GM23338 (cell line): ENCODE data around the gene SSH2. TPM values are rescaled to one million over a fixed set of nuclear protein-coding genes. Genes with fewer than 3 reads are reported as not detected.

ENCODE experiments used
- ATAC-seq: fragments of 200-7000 bp; cut with Tn5 transposase; 3 replicates; pipeline ENCODE4 v1.9.1; 2020
- DNase-seq: peaks from one replicate; pipeline ENCODE4 v3.0.0-alpha.2; 2015; ENCODE audit warnings: low spot score
- H2AFZ ChIP-seq: fragments of 200-600 bp; sonication (generic); 2 replicates; pipeline ENCODE4 v1.8.0; 2016; ENCODE audit warnings: antibody characterized with exemption, mild to moderate bottlenecking, moderate library complexity
- H3F3A ChIP-seq: fragments of 200-600 bp; sonication (generic); replicated peaks from 2 replicates; pipeline ENCODE4 v1.8.0; 2017; ENCODE audit warnings: antibody characterized with exemption, mixed run types, low read depth
- H3K27ac ChIP-seq: fragments of 200-600 bp; sonication (generic); 2 replicates; pipeline ENCODE4 v1.6.1; 2016; ENCODE audit warnings: low read depth
- H3K27me3 ChIP-seq: fragments of 200-600 bp; sonication (generic); 2 replicates; pipeline ENCODE4 v1.8.0; 2016; ENCODE audit warnings: mild to moderate bottlenecking, mixed run types, moderate library complexity; ENCODE audit not compliant: insufficient read depth
- H3K36me3 ChIP-seq: fragments of 200-600 bp; sonication (generic); 2 replicates; pipeline ENCODE4 v1.8.0; 2016; ENCODE audit warnings: mild to moderate bottlenecking; ENCODE audit not compliant: insufficient read depth
- H3K4me1 ChIP-seq: fragments of 200-600 bp; sonication (generic); 2 replicates; pipeline ENCODE4 v1.8.0; 2016; ENCODE audit warnings: mild to moderate bottlenecking, moderate library complexity; ENCODE audit not compliant: insufficient read depth
- H3K4me2 ChIP-seq: fragments of 200-600 bp; sonication (generic); 2 replicates; pipeline ENCODE4 v1.7.1; 2017; ENCODE audit warnings: mixed run types
- H3K4me3 ChIP-seq: fragments of 200-600 bp; sonication (generic); 2 replicates; pipeline ENCODE4 v1.6.1; 2016; ENCODE audit warnings: mixed run types
- H3K79me2 ChIP-seq: fragments of 200-600 bp; sonication (generic); replicated peaks from 2 replicates; pipeline ENCODE4 v1.8.0; 2017; ENCODE audit warnings: mild to moderate bottlenecking; ENCODE audit not compliant: insufficient read depth
- H3K9me2 ChIP-seq: fragments of 200-600 bp; sonication (generic); 2 replicates; pipeline ENCODE4 v1.8.0; 2017; ENCODE audit not compliant: insufficient read depth
- H4K20me1 ChIP-seq: fragments of 200-600 bp; sonication (generic); replicated peaks from 2 replicates; pipeline ENCODE4 v1.8.0; 2017; ENCODE audit warnings: mild to moderate bottlenecking; ENCODE audit not compliant: insufficient read depth
- H3K27ac Mint-ChIP-seq: 2 replicates; pipeline ENCODE4 v1.8.0; 2020; ENCODE audit warnings: inconsistent platforms, mild to moderate bottlenecking, moderate library complexity, mixed read lengths
- H3K27me3 Mint-ChIP-seq: 3 replicates; pipeline ENCODE4 v1.8.0; 2022; ENCODE audit warnings: low read depth, mild to moderate bottlenecking, moderate library complexity, mixed read lengths, inconsistent platforms; ENCODE audit not compliant: insufficient read depth, poor library complexity
- H3K36me3 Mint-ChIP-seq: 3 replicates; pipeline ENCODE4 v1.8.0; 2021; ENCODE audit warnings: low read depth, mild to moderate bottlenecking, inconsistent platforms, moderate library complexity, mixed read lengths
- H3K4me1 Mint-ChIP-seq: 3 replicates; pipeline ENCODE4 v1.8.0; 2020; ENCODE audit warnings: mild to moderate bottlenecking, inconsistent platforms, mixed read lengths
- H3K4me3 Mint-ChIP-seq: 3 replicates; pipeline ENCODE4 v1.8.0; 2021; ENCODE audit warnings: moderate library complexity, mild to moderate bottlenecking, inconsistent platforms, mixed read lengths
- H3K9me3 Mint-ChIP-seq: 3 replicates; pipeline ENCODE4 v1.8.0; 2020; ENCODE audit warnings: moderate library complexity, mild to moderate bottlenecking, inconsistent platforms, mixed read lengths
- CREB1 ChIP-seq: fragments of 250-450 bp; sonication (Bioruptor Pico); IDR thresholded peaks from 2 replicates; pipeline ENCODE4 v1.5.0; 2020; ENCODE audit warnings: low read depth, mild to moderate bottlenecking, moderate library complexity
- CTCF ChIP-seq, 2 experiments: fragments of 200-600 bp in 1 of 2; sonication (generic) in 1 of 2; conservative IDR thresholded peaks; 2 replicates each; pipeline versions ENCODE4 v1.5.1 to v1.6.1; 2016 to 2017; ENCODE audit warnings: antibody characterized with exemption in 2 of 2, low read depth in 2 of 2, mild to moderate bottlenecking in 2 of 2, moderate library complexity in 1 of 2
- EZH2 ChIP-seq: fragments of 200-600 bp; sonication (generic); IDR thresholded peaks from one replicate; pipeline ENCODE4 v1.8.0; 2017; ENCODE audit warnings: antibody characterized with exemption, mild to moderate bottlenecking, low read depth; ENCODE audit not compliant: unreplicated experiment
- JUNB ChIP-seq: IDR thresholded peaks from one replicate; pipeline ENCODE4 v1.6.1; 2016; ENCODE audit warnings: antibody characterized with exemption; ENCODE audit not compliant: unreplicated experiment
- NANOG ChIP-seq: IDR thresholded peaks from 2 replicates; pipeline ENCODE4 v1.6.1; 2016; ENCODE audit warnings: antibody characterized with exemption, borderline replicate concordance
- REST ChIP-seq: IDR thresholded peaks from one replicate; pipeline ENCODE4 v1.6.1; 2018; ENCODE audit warnings: antibody characterized with exemption; ENCODE audit not compliant: unreplicated experiment
- STAT1 ChIP-seq: IDR thresholded peaks from one replicate; pipeline ENCODE4 v1.6.1; 2016; ENCODE audit warnings: antibody characterized with exemption; ENCODE audit not compliant: unreplicated experiment
- ZNF462 ChIP-seq: fragments of 250-450 bp; sonication (Bioruptor Pico); IDR thresholded peaks from 2 replicates; pipeline ENCODE4 v1.5.0; 2020; ENCODE audit warnings: mild to moderate bottlenecking, moderate library complexity
- polyA plus RNA-seq: library from polyadenylated mRNA; unstranded; fragments of >200 nt; fragmentation: Nextera tagmentation; extraction: Ambion mirVana; gene quantifications from 2 replicates; pipeline ENCODE4 v1.2.1, GENCODE V29; 2016
- total RNA-seq: library from RNA; depleted of rRNA; stranded (reverse); fragments of >200 nt; shearing (Covaris generic); gene quantifications from 2 replicates; pipeline ENCODE4 v1.2.3, GENCODE V29; 2014

SSH2 gene
- total and polyA plus RNA-seq, 2 experiments from 2014 or later, result 9.9 to 12.1 TPM

GRCh38 chr17:29763273-29763672 lies 166.8 kb downstream of the SSH2 start:
- TF ChIP-seq NANOG, result no peak
- TF ChIP-seq CTCF (conservative IDR thresholded peaks at IDR 0.05; ENCODE audit: low read depth in 2 of 2), result no peak
- no peak for TF ChIP-seq STAT1
- DNase-seq (no peak), ATAC-seq (no peak)
- Histone ChIP-seq H3K36me3 (no peaks in the 10 kb centered on the region), H3K4me3 (no peak overlapping the region), H4K20me1 (no peaks in the 10 kb centered on the region), H3K4me2 (no peak overlapping the region), H3K27ac (no peak overlapping the region), H3K9me2 (no peaks in the 10 kb centered on the region), H2AFZ (no peak overlapping the region), H3K4me1 (peaks cover 11% of the 10 kb centered on the region), H3F3A (no peaks in the 10 kb centered on the region; the same call in 1 of the 2 replicates), H3K79me2 (no peaks in the 10 kb centered on the region), H3K27me3 (peaks cover 16% of the 10 kb centered on the region)
- Mint-ChIP-seq H3K4me3 (no peak overlapping the region), H3K4me1 (peaks cover 12% of the 10 kb centered on the region; the same call in 2 of the 3 replicates), H3K27me3 (peaks cover 8% of the 10 kb centered on the region), H3K9me3 (no peaks in the 10 kb centered on the region), H3K27ac (no peak overlapping the region), H3K36me3 (no peaks in the 10 kb centered on the region)

- Histone ChIP-seq H3K36me3 (no peaks in the 10 kb centered on the region), H3K79me2 (no peaks in the 10 kb centered on the region), H3K4me1 (peaks cover 7% of the 10 kb centered on the region), H3K4me3 (peak overlapping the region; percentile 90), H3K9me2 (no peaks in the 10 kb centered on the region), H3K27ac (no peak overlapping the region), H3K27me3 (peaks cover 16% of the 10 kb centered on the region), H3K4me2 (peak overlapping the region; percentile 86), H4K20me1 (no peaks in the 10 kb centered on the region), H2AFZ (peak overlapping the region; percentile 88; the same call in 1 of the 2 replicates), H3F3A (no peaks in the 10 kb centered on the region; the same call in 1 of the 2 replicates)
- peak; percentile 81 for DNase-seq
- TF ChIP-seq NANOG (no peak), REST (no peak), EZH2 (no peak), CREB1 (CRISPR knock-in tag) (peak; percentile 47; the same call in 1 of the 2 replicates), ZNF462 (CRISPR knock-in tag) (no peak), JUNB (no peak)
- no peaks in the 10 kb centered on the region for H3K9me3 Mint-ChIP-seq
- no peaks in the 10 kb centered on the region for H3K36me3 Mint-ChIP-seq
- peaks cover 12% of the 10 kb centered on the region; the same call in 2 of the 3 replicates for H3K4me1 Mint-ChIP-seq
- no peak overlapping the region for H3K27ac Mint-ChIP-seq
- ATAC-seq, result peak; percentile 91
- H3K27me3 Mint-ChIP-seq, result peaks cover 10% of the 10 kb centered on the region
- H3K4me3 Mint-ChIP-seq, result peak overlapping the region; percentile 90
Measured at GRCh38 chr17:29761040-29761761, 168.8 kb downstream of the SSH2 start.
